GM21723 (cell line): Measurements from ENCODE around the gene TRIM8.
"Not testable (repeated sequence)": the region's sequence is repeated elsewhere in the genome, so short reads cannot be mapped to it uniquely, and the experiment has no call there.

Experiments
- ATAC-seq: cut with Tn5 transposase; IDR thresholded peaks from one replicate; pipeline ENCODE4 v1.9.1; 2021; ENCODE audit warnings: mild to moderate bottlenecking, moderate library complexity; ENCODE audit not compliant: unreplicated experiment

TRIM8 gene

DNA sequence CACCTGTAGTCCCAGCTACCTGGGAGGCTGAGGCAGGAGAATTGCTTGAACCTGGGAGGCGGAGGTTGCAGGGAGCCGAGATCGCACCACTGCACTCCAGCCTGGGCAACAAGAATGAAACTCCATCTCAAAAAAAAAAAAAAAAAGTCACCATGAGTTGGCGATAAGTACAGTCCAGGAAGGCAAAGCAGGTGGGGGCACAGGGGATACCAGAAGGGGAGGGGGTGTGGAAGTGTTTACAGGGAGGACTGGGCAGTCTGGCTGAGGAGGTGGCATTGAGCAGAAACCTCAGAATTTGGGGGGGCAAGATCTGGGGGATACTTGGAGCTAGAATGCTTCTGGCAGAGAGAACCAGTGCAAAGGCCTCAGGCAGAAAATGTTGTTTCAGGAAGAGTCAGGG is 23.1 kb downstream of the TRIM8 start:
- not testable (repeated sequence) for ATAC-seq

DNA sequence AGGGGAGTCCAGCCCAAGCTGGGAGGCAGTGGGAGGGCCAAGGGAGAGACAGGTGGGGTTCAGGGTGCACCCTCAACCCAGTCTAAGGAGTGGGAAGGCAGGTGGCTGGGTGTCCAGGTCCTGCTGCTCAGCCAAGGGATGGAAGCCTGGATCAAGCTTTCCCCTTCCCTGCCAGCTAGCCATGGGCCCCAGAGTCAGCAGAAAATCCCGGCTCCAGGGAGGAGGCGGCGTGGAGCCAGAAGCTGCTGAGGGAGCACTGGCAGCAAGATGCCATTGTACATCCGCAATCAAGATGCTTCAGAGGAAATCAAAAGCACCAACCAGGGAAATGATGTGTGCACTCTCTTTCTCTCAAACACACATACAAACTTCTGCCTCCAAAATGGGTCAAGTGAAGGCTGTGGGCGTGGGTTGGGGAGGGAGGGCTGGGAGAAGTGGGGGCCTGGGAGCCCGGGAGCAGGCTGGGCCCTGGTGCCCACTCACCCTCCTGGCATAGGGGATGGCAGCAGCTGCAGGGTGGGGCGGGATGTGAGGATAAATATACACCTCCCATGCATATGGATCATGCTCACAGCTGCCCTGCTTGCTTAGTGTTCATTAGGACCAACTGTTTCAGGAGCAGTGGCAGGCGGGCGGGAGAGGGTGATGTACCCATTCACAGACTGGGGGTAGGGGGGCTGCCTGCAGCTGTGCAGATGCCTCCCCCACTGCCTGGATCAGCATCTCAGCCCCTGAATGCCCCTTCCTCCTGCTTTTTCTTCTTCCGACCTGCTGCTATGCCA is 24.2 kb downstream of the TRIM8 start:
- no peak for ATAC-seq

DNA sequence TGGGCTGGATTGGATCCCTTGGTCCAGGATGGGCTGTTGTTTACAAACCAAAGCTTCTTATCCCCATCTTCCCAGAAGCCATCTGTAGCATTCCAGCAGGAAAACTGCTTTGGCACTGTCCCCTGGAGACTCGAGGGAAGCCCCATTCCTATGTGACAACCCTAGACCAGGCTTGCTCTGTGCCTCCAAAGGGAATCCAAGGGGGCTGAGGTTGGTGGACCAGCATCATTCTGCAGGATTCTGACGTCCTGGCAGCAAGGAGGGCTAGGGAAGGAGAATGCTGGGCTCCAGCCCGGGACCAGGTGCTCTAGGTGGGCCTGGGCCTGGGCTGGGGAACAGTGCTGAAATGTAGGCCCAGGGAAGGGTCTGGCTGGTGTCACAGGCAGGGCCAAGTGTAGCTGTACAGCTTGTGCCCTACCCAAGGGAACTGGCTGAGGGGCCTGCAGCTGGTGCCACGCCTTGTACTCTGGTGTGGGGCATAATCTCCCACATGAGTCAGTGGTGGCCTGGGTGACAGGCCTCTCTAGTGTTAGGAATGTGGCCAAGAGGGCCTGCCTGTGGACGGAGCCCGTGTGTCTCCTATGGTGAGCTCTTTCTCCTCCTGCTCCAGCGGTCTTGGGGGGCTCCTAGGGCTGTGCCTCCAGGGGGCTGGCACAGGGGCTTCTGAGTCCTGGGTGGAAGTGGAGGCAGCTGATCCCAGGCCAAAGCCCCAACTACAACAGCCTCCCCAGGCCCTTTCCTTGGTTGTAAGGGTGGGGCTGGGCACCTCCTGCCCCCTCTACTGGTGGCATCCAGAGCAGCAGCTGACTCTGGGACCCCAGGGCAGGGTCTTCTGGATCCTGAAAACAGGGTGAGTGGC is 25.2 kb downstream of the TRIM8 start:
- no peak for ATAC-seq

DNA sequence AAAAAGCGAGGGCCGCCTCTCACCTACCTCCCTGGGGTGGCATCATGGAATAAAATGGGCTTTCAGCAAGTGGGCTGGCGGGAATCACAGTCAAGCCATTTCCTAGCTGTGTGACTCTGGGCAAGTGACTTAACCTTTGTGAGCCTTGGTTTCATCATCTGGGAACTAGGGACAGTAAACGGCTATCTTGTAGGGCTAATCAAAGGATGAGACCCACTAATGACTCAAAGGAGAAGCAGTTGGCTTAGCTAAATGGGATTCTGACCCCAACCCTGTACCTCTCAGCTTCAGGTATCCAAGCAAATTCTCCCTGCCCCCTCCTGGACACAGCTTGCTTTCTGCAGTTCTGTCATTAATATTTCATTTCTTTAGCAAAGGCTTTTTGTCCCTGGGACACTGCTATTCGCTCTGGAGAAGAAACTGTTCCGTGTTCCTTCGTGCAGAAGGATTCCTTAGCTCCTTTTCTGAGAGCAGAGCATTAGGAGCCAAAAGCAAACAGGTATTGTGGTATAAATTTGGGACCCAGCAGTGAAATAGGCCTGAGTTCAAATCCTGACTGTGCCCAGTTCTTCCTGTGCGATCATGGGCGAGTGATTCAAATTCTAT is 25.9 kb downstream of the TRIM8 start:
- no peak for ATAC-seq

DNA sequence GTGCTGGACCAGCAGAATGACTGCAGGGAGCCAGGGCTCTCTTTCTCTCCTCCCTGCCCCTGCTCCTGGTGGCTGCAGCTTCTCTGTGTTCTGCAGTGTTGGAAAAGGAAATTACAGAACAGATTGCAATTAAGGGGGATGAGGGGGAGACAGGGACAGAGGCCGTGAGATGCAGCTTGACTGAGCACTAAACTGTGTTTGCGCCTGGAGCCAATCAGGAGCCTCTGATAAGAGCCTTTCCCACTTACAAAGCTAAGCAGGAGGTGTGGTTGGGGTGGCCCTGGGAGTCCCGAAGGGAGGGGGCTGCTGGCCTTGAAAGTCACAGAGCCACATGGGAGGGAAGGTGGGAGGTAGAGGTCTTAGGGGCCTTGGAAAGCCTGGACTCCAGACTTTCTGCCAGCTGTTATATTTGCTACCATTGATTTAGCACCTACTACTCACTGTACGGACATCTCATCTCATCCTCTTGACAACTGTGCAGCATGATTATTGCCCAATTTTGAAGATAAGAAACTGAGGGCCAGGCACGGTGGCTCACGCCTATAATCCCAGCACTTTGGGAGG is 26.7 kb downstream of the TRIM8 start:
- ATAC-seq: no peak

DNA sequence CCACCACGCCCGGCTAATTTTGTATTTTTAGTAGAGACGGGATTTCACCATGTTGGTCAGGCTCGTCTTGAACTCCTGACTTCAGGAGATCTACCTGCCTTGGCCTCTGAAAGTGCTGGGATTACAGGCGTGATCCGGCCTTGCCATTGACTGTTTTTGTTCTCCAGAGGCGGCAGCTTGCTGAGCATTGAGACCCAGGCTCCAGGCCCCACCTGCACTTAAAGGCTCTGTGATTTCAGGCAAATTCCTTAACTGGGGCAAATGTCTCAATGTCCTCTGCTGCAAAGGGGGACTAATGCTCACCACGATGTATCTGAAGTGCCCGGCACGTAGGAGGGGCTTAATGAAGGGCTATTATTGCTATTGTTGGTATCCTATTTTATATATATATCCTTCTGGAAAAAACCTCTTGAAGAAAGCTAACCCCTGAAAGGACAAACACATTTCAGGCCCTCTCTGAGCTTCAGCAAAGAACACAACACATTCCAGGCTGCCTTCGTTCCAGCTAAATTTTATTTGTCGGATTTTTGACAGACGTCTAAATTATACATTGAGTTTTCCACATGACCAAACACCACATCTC is 29.0 kb downstream of the TRIM8 start:
- no peak for ATAC-seq

DNA sequence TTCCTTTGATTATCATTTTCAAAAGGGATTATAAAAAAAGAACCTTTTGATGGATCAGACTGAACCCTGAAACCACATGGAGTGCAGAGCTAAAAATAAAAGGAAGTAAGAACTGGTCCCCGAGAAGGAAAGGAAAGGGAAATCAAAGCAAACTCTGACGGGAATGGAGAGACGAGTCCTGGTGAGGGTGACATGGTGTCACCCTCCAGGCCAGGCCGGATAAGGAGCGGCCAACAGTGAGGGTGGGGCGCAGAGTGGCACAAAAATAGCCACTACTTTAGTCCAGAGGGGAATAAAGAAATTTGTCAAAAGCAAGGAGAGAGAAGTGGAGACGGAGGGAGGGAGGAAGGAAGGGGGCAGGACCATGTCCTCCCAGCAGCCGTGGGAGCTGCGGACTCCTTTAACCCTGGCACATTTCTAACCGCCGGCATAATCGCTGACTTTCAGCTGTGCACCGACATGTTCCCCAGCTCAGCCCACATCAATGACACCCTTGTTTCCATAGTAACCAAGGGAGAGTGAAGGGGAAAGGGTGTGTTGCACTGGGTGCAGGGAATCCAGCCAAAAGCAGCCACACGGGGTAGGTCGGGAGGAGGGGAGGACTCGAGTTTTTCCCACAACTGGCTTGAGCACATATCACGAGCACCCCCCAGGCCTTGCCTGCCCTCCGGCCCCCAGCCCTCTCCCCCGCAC is 29.7 kb downstream of the TRIM8 start:
- ATAC-seq: no peak

DNA sequence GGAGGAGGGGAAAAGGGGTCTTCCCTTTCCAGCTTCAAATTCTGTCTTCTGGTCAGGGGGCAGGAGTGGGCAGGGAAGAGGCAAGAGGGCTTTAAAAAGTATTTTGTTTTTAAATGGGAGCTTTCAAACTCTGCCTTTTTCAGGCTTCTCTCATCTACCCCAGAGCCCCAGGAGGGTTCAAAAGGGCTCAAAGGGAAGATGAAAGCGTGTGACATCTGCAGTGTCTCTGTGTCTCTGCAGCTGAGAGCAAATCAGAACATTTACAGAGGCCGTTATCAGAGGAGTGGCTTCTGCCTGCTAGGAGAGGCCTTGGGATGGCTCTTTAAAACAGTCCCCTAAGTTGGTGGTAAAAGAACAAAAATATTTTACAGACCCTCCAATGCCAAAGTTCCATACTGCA is 30.3 kb downstream of the TRIM8 start:
- no peak for ATAC-seq

DNA sequence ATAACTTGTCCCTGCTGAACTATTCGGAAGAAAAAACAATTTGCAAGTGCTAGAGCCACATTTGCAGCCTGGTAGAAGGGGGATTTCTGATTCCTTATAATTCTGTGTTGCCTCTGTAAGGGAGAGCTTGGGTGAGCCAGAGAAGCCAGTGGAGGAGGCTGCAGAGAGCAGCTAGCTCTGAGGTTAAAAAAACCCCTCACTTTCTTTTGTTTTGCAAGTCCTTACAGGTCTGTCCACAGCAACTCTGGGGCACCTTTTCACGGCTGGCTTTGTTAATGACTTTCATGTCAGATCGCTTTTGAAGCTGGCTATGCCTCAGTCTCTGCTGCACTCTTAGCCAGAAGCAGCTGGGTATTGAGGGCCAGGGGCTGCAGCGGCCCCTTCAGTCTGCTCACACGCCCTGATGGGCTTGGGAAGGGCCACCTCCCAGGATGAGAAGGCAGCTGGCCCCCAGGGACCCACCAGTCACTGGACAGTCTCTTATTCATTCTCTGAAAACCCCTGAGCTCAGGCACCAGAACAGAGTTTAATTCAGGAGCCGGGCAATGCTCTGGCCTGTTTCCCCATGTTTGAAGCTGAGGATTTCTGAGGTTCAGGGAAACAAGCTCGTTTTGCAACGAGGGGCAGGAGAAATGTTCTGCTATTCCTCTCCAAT is 30.9 kb downstream of the TRIM8 start:
- ATAC-seq: no peak

DNA sequence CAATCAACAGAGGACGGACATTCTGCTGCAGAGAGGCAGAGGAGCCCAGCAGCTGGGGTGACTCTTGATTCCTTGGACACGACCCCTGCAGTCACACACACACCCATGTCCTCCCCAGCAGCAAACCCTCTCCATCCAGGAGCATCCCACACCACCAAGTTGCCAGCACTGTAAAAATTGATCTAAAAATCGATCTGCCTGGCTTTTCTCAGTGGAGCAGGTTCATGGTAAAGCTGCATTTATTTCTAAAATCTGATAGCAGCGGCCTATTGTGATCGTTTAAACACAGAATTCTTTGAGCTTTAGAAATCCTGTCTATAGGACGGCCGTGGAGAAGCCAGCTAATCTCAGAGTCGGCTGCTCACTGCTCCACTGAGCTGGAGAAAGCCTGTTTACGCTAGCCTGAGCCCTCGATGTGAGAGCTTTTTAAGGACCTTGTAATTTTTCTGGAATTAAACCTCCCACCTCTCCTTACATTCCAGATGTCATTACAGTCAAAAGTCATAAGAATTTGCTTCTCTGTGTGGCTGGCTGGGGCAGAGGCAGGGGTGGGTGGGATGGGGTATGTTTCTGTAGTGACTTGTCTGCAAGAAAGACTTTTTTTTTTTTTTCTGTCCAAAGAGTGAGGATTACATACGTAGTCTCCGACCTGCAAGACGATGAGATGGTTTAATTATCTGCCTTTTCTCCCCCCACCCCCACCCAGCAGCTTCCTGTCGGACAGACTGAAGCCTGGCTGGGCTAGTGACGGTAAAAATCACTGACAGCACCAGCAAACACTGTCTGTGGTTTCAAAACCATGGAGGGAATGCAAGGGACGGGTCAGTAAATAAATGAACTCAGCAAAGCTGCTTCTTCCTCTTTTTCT is 31.6 kb downstream of the TRIM8 start:
- ATAC-seq: no peak

DNA sequence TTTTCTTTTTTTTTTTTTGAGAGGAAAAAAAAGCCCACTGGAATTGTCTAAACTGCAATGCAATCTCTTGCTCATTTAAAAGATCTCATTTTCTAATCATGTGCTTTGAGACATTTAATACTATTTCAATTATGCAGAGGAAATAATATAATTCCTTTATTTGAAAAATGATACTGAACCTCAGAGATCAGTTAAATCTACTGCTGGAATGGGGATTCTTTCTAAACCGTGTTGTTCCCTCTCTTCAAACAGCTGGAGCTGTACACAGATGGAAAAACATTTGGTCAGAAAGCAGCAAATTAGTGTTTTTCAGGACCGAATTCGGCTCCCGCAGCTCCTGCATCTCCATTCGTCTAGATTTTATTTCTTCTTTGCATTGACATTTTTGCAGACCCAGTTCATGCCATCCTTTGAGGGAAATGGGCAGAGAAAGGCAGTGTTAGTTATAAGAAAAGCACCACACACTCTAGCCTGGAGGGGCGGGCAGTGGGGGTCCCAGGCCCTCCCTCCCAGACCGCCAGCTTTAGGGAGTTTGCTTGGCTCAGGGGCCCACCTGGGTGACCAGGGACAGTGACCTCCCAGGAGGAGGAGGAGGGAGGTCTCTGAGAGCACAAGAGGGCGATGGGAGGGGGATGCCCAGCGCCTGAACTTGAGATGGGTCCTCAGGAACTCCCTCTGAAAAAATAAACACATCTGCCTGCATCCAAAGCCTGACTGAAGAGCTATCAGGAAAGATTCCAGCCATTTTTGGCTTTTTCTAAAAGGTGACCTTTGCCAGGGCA is 32.4 kb downstream of the TRIM8 start:
- ATAC-seq: no peak

DNA sequence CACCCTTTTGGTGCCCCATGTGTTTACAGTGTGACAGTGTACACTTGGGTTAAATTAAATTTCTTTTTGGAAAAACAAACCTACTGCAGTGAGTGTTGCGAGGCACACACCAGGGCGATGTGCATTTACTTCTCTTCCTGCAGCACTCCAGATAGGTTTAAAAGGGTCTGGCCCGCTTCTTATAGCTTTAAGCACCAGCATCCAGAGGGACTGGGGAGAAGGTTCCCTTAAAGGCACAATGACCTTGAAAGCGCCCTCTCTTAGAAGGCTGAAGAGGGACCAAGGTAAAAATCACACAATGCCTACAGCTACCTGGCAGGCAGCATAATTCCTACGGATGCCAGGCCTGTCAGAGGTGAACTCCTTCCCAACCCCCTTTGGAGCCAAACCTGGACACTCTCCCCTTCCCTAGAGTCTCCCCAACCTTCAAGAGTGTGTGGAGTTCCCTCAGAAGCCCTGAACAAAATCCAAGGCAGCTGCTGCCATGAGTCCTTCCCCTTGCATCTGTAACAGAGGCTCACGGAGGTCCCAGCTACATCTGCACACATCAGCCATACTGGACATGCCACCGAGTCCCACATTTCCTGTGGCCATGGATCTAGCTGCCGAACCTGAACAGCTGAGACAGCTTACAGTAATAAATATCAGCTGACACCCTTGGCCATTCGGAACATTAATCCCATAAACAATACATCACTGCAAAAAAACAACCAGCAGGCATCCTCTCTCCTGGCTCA is 33.2 kb downstream of the TRIM8 start:
- no peak for ATAC-seq

DNA sequence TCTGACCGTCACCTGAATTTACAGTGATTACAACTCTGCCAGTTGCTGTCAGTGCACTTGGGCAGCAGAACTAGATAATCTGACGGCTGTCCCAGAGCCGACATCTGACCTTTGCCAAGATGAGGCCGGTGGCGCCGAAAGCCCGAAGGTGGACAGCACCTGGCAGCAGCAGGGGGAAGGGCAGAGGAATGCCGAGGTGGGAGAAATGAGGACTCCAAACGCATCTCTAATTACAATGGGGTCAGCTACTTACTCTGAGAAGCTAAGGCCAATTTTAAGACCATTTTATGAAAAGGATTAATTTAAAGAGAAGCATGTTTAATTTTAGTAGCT is 33.8 kb downstream of the TRIM8 start:
- ATAC-seq: no peak

DNA sequence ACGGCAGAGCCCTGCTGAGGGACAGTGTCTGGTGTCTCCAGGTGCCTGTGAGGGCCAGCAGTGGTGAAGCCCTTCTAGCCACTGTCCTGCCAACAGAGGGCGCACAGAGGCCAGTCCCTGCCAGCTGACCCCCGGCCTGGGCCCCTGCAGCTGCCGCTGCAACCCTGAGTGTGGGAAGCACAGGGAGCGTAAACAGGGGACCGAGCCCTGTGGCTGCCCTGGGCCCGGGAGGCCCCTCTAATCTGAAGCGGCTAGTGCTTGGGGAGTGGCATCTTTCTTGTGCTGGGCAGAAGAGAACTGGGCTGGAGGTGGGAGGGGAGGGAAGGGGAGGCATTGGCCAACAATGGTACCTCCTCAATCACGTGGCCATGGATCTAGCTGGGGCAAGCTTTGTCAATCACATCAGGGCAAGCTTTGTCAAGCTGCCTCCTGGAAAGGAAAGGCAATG is 34.6 kb downstream of the TRIM8 start:
- ATAC-seq: no peak

DNA sequence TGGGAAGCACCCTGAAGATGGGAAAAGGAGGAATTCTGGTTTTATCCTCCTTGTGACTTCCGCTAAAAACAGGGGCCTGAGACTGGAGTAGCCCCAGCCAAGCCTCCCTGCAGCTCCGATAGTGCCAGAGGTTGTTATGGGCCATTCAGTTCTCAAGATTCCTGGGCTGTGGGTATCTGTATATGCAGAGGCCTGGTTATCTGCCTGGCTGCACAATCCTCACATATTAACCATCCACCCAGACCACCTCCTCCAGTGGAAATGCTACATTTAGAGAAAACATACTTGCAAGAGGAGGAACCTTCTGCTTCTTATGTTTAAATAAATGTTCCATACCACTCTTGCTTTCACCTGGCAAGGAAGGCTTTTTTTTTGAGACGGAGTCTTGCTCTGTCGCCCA is 35.3 kb downstream of the TRIM8 start:
- ATAC-seq: no peak

DNA sequence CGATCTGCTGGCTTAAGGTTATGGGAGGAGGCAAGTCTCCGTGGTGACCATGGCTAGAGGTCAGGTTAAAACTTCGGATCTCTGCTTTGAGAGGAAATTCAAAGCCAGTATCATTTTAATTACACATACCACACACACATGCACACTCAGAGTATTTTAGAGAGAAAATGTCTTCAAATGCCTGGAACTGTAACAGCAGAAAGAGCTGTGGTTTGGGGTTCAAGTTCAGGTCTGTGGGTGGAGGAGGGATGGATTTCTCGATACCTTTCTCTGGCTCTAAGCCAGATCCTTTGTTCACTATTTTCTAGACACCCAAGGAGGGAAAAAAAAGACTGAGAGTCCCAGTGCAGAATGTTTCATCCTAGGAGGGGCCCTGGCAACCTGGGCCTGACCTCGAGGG is 37.4 kb downstream of the TRIM8 start:
- no peak for ATAC-seq

DNA sequence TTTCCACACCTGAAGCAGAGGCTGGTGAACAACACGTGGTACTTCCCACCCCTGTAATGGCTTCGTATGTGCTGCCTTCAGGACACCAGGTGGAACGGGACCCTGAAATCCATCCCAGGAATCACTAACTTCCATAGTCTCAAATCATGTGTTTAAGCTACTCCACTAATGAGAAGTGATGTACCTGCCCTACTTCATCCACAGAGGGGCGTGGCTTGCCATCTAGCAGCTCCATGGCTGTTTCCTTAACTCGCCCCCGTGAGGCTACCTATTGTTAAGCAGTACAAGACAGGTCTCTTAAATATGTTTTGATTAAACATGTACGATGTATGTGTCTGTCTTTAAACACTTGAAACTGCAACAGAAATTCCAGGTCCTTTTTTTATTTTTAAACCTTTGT is 38.1 kb downstream of the TRIM8 start:
- no peak for ATAC-seq

DNA sequence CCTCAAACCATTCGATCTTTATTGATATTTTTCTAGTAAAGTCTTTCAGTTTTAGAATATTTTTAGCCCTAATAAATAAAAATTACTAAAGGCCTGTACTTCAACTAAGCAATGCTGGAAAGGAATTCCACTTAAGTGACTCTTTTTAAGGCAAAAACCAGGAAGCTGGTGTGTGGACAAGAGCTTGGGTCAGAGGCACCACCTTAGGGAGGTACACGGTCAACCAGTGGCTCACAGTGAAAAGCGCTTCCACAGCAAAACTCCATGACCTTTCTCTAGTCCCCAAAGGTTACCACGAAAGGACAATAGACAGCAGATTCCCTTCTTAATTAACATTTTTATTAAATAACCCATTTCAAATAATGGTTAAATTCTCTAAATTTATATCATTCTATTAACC is 38.7 kb downstream of the TRIM8 start:
- no peak for ATAC-seq
